Fibroblast of lung (primary cell): ENCODE results near the gene ZC3H12C. TPM values are rescaled to one million over a fixed set of nuclear protein-coding genes. Genes with fewer than 3 reads are reported as not detected.
A peak's percentile ranks its signal among the peaks of the same experiment; 100 is the strongest.

Experiments used
- DNase-seq, 2 donors: peaks; one replicate each; pipeline versions ENCODE4 v3.0.0 to v3.0.0-alpha.2; 2010; ENCODE audit warnings: low read depth in 2 of 2
- H2AFZ ChIP-seq: 2 replicates; pipeline ENCODE4 v1.5.1; 2012; ENCODE audit warnings: low read length, control low read depth, inconsistent platforms
- H3K27ac ChIP-seq: 2 replicates; pipeline ENCODE4 v1.5.1; 2011; ENCODE audit warnings: low read length, control low read depth; ENCODE audit not compliant: insufficient read depth
- H3K27me3 ChIP-seq: 2 replicates; pipeline ENCODE4 v1.5.1; 2011; ENCODE audit warnings: mild to moderate bottlenecking, low read length; ENCODE audit not compliant: control insufficient read depth, insufficient read depth
- H3K36me3 ChIP-seq: 2 replicates; pipeline ENCODE4 v1.5.1; 2011; ENCODE audit warnings: low read length; ENCODE audit not compliant: control insufficient read depth, insufficient read depth
- H3K4me1 ChIP-seq: 2 replicates; pipeline ENCODE4 v1.5.1; 2011; ENCODE audit warnings: low read length; ENCODE audit not compliant: control insufficient read depth, insufficient read depth; ENCODE audit errors: extremely low read depth
- H3K4me2 ChIP-seq: 2 replicates; pipeline ENCODE4 v1.5.1; 2011; ENCODE audit warnings: low read length, control low read depth; ENCODE audit not compliant: insufficient read depth; ENCODE audit errors: extremely low read depth
- H3K4me3 ChIP-seq, 4 experiments: fragments of 200-600 bp in 1 of 4; sonication (generic) in 1 of 4; replicated peaks in 1 of 4; 2 replicates each; pipeline ENCODE4 v1.5.1; 2011 to 2016; ENCODE audit warnings: low read length in 4 of 4, low read depth in 3 of 4, mild to moderate bottlenecking in 3 of 4, control low read depth in 2 of 4, inconsistent platforms in 1 of 4, mixed read lengths in 1 of 4; ENCODE audit not compliant: insufficient read depth in 1 of 4; ENCODE audit errors: control extremely low read depth in 1 of 4
- H3K79me2 ChIP-seq: 2 replicates; pipeline ENCODE4 v1.5.1; 2012; ENCODE audit warnings: mild to moderate bottlenecking, low read length, inconsistent platforms; ENCODE audit not compliant: control insufficient read depth, insufficient read depth
- H3K9ac ChIP-seq: 2 replicates; pipeline ENCODE4 v1.5.1; 2011; ENCODE audit warnings: mild to moderate bottlenecking, low read length, control low read depth; ENCODE audit not compliant: insufficient read depth
- H3K9me3 ChIP-seq: 2 replicates; pipeline ENCODE4 v1.5.1; 2012; ENCODE audit warnings: low read depth, low read length; ENCODE audit not compliant: control insufficient read depth, insufficient read depth
- H4K20me1 ChIP-seq: 2 replicates; pipeline ENCODE4 v1.5.1; 2011; ENCODE audit warnings: low read length; ENCODE audit not compliant: control insufficient read depth, insufficient read depth; ENCODE audit errors: extremely low read depth
- CTCF ChIP-seq, 2 donors: IDR thresholded peaks in 1 of 2; conservative IDR thresholded peaks in 1 of 2; 1 replicate in 1 of 2; 2 replicates in 1 of 2; pipeline ENCODE4 v1.5.1; 2011 to 2012; ENCODE audit warnings: low read length in 2 of 2, control low read depth in 1 of 2, inconsistent platforms in 1 of 2, low read depth in 1 of 2, mild to moderate bottlenecking in 1 of 2
- EZH2 ChIP-seq: IDR thresholded peaks from 2 replicates; pipeline ENCODE4 v1.5.1; 2012; ENCODE audit warnings: low read length, control low read depth, mild to moderate bottlenecking; ENCODE audit errors: missing control alignments
- polyA plus RNA-seq, 2 donors: library from polyadenylated mRNA; depleted of rRNA in 1 of 2; stranded (reverse) in 1 of 2; unstranded in 1 of 2; fragments of >200 nt; gene quantifications; 2 replicates each; pipeline ENCODE4 v1.2.1, GENCODE V29; 2011 to 2012; ENCODE audit warnings: missing spikeins in 1 of 2
- total RNA-seq: library from RNA; depleted of rRNA; stranded (reverse); fragments of >200 nt; gene quantifications from 2 replicates; pipeline ENCODE4 v1.2.1, GENCODE V29; 2014

ZC3H12C gene
- total and polyA plus RNA-seq, 2 donors (not counting 1 experiment from before 2014, with no cell fraction given), result 7.2 to 10.1 TPM

DNA sequence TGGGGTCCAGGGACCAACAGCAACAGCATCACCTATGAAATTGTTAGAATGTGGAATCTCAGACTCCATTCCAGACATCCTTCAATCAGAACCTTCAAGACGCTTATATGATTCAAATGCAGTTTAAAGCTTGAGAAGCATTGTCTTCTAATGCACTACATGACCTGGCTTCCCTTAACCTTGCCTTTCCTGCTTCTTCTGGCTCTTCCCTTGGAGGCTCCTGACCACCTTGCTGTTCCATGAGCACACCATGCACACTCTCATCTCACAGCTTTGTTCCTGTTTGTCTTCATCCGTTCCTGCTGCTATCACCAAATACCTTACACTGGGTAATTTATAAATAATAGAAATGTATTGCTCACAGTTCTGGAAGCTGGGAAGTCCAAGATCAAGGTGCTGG lies 26.1 kb downstream of the ZC3H12C start:
- Histone ChIP-seq H3K79me2 (peaks cover 18% of the 10 kb centered on the region), H4K20me1 (no peaks in the 10 kb centered on the region), H3K4me3 (no peak overlapping the region), H3K4me1 (peaks cover 2% of the 10 kb centered on the region), H3K9ac (no peak overlapping the region), H3K9me3 (no peaks in the 10 kb centered on the region), H2AFZ (no peak overlapping the region), H3K4me2 (no peak overlapping the region), H3K27ac (no peak overlapping the region), H3K36me3 (no peaks in the 10 kb centered on the region), H3K27me3 (no peaks in the 10 kb centered on the region)
- TF ChIP-seq EZH2 (no peak), CTCF (conservative IDR thresholded peaks at IDR 0.05 in 1 of 2, IDR thresholded peaks at IDR 0.05 in 1 of 2; ENCODE audit: low read depth in 1 of 2, low read length in 2 of 2) (no peak)
- no peak for DNase-seq

GRCh38 chr11:110121204-110121603 lies 28.0 kb downstream of the ZC3H12C start:
- Histone ChIP-seq H3K4me1 (peaks cover 2% of the 10 kb centered on the region), H3K9me3 (no peaks in the 10 kb centered on the region), H4K20me1 (no peaks in the 10 kb centered on the region), H3K36me3 (no peaks in the 10 kb centered on the region), H3K27me3 (no peaks in the 10 kb centered on the region), H3K4me3 (peak overlapping the region in 1 of 4 experiments; percentile 14), H2AFZ (no peak overlapping the region), H3K79me2 (peaks cover 24% of the 10 kb centered on the region), H3K27ac (no peak overlapping the region), H3K4me2 (peak overlapping the region; percentile 62), H3K9ac (no peak overlapping the region)
- DNase-seq, result peak; percentile 74 to 80
- TF ChIP-seq EZH2, result no peak

- no peak overlapping the region for H3K4me3 ChIP-seq
- DNase-seq, result peak; percentile 36 to 86
- peaks cover 28% of the 10 kb centered on the region for H3K79me2 ChIP-seq
- H3K4me2 ChIP-seq, result peak overlapping the region; percentile 3
- H3K27me3 ChIP-seq, result no peaks in the 10 kb centered on the region
- no peak overlapping the region for H3K9ac ChIP-seq
- no peak overlapping the region for H3K27ac ChIP-seq
- H4K20me1 ChIP-seq, result no peaks in the 10 kb centered on the region
- TF ChIP-seq CTCF (conservative IDR thresholded peaks at IDR 0.05 in 1 of 2, IDR thresholded peaks at IDR 0.05 in 1 of 2; ENCODE audit: low read depth in 1 of 2, low read length in 2 of 2) (no peak), EZH2 (no peak)
- H3K9me3 ChIP-seq, result no peaks in the 10 kb centered on the region
- no peak overlapping the region for H2AFZ ChIP-seq
- no peaks in the 10 kb centered on the region for H3K36me3 ChIP-seq
- peaks cover 4% of the 10 kb centered on the region for H3K4me1 ChIP-seq
Measured at GRCh38 chr11:110123003-110123402, 29.8 kb downstream of the ZC3H12C start.
